ENCODE data around the gene MYO1H.

The MYO1H gene

GRCh38 chr12:109481863-109482262, 134.2 kb downstream of the MYO1H start:
- Histone ChIP-seq H3K4me1 (ENCODE audit: control insufficient read depth, insufficient read depth, low read length) (peaks cover 11% of the 10 kb centered on the region), H3K27me3 (ENCODE audit: control insufficient read depth in 1 of 2, insufficient read depth in 2 of 2, low read length in 2 of 2) (no peaks in the 10 kb centered on the region), H3K9me3 (ENCODE audit: control insufficient read depth in 2 of 2, low read length in 2 of 2) (no peaks in the 10 kb centered on the region), H3K4me3 (ENCODE audit: low read length in 2 of 2) (no peak overlapping the region), H3K9ac (ENCODE audit: low read length in 2 of 2) (no peak overlapping the region), H3K36me3 (ENCODE audit: control insufficient read depth in 2 of 2, insufficient read depth in 2 of 2, low read length in 2 of 2) (peaks cover 32 to 37% of the 10 kb centered on the region in 2 donors), H3K27ac (ENCODE audit: low read length) (no peak overlapping the region)

GRCh38 chr12:109482491-109482890, 134.8 kb downstream of the MYO1H start:
- no peaks in the 10 kb centered on the region for H3K9me3 ChIP-seq (ENCODE audit: control insufficient read depth in 2 of 2, low read length in 2 of 2)
- H3K27ac ChIP-seq (ENCODE audit: low read length): no peak overlapping the region
- H3K4me1 ChIP-seq (ENCODE audit: control insufficient read depth, insufficient read depth, low read length): peaks cover 11% of the 10 kb centered on the region
- H3K4me3 ChIP-seq (ENCODE audit: low read length in 2 of 2): no peak overlapping the region
- no peaks in the 10 kb centered on the region for H3K27me3 ChIP-seq (ENCODE audit: control insufficient read depth in 1 of 2, insufficient read depth in 2 of 2, low read length in 2 of 2)
- H3K9ac ChIP-seq (ENCODE audit: low read length in 2 of 2): no peak overlapping the region
- peaks cover 38 to 43% of the 10 kb centered on the region in 2 donors for H3K36me3 ChIP-seq (ENCODE audit: control insufficient read depth in 2 of 2, insufficient read depth in 2 of 2, low read length in 2 of 2)

GRCh38 chr12:109482894-109483293, 135.2 kb downstream of the MYO1H start:
- Histone ChIP-seq H3K36me3 (ENCODE audit: control insufficient read depth in 2 of 2, insufficient read depth in 2 of 2, low read length in 2 of 2) (peaks cover 42 to 47% of the 10 kb centered on the region in 2 donors), H3K9ac (ENCODE audit: low read length in 2 of 2) (no peak overlapping the region), H3K9me3 (ENCODE audit: control insufficient read depth in 2 of 2, low read length in 2 of 2) (no peaks in the 10 kb centered on the region), H3K27me3 (ENCODE audit: control insufficient read depth in 1 of 2, insufficient read depth in 2 of 2, low read length in 2 of 2) (no peaks in the 10 kb centered on the region), H3K4me1 (ENCODE audit: control insufficient read depth, insufficient read depth, low read length) (peaks cover 10% of the 10 kb centered on the region), H3K4me3 (ENCODE audit: low read length in 2 of 2) (no peak overlapping the region), H3K27ac (ENCODE audit: low read length) (no peak overlapping the region)

- Histone ChIP-seq H3K27me3 (ENCODE audit: control insufficient read depth in 1 of 2, insufficient read depth in 2 of 2, low read length in 2 of 2) (no peaks in the 10 kb centered on the region), H3K9me3 (ENCODE audit: control insufficient read depth in 2 of 2, low read length in 2 of 2) (no peaks in the 10 kb centered on the region), H3K4me3 (ENCODE audit: low read length in 2 of 2) (no peak overlapping the region), H3K4me1 (ENCODE audit: control insufficient read depth, insufficient read depth, low read length) (peaks cover 6% of the 10 kb centered on the region), H3K27ac (ENCODE audit: low read length) (no peak overlapping the region), H3K36me3 (ENCODE audit: control insufficient read depth in 2 of 2, insufficient read depth in 2 of 2, low read length in 2 of 2) (peaks cover 47 to 51% of the 10 kb centered on the region in 2 donors), H3K9ac (ENCODE audit: low read length in 2 of 2) (no peak overlapping the region)
Observed at GRCh38 chr12:109483346-109483745, 135.6 kb downstream of the MYO1H start.

- Histone ChIP-seq H3K36me3 (ENCODE audit: control insufficient read depth in 2 of 2, insufficient read depth in 2 of 2, low read length in 2 of 2) (peaks cover 65 to 70% of the 10 kb centered on the region in 2 donors), H3K27me3 (ENCODE audit: control insufficient read depth in 1 of 2, insufficient read depth in 2 of 2, low read length in 2 of 2) (no peaks in the 10 kb centered on the region), H3K27ac (ENCODE audit: low read length) (no peak overlapping the region), H3K4me3 (ENCODE audit: low read length in 2 of 2) (no peak overlapping the region), H3K9ac (ENCODE audit: low read length in 2 of 2) (no peak overlapping the region), H3K4me1 (ENCODE audit: control insufficient read depth, insufficient read depth, low read length) (no peaks in the 10 kb centered on the region), H3K9me3 (ENCODE audit: control insufficient read depth in 2 of 2, low read length in 2 of 2) (no peaks in the 10 kb centered on the region)
Observed at GRCh38 chr12:109485201-109485600, 137.5 kb downstream of the MYO1H start.

- Histone ChIP-seq H3K4me1 (ENCODE audit: control insufficient read depth, insufficient read depth, low read length) (no peaks in the 10 kb centered on the region), H3K9ac (ENCODE audit: low read length in 2 of 2) (no peak overlapping the region), H3K4me3 (ENCODE audit: low read length in 2 of 2) (no peak overlapping the region), H3K9me3 (ENCODE audit: control insufficient read depth in 2 of 2, low read length in 2 of 2) (no peaks in the 10 kb centered on the region), H3K27me3 (ENCODE audit: control insufficient read depth in 1 of 2, insufficient read depth in 2 of 2, low read length in 2 of 2) (no peaks in the 10 kb centered on the region), H3K36me3 (ENCODE audit: control insufficient read depth in 2 of 2, insufficient read depth in 2 of 2, low read length in 2 of 2) (peaks cover 79 to 82% of the 10 kb centered on the region in 2 donors), H3K27ac (ENCODE audit: low read length) (no peak overlapping the region)
Observed at GRCh38 chr12:109487181-109488050, 139.7 kb downstream of the MYO1H start.

GRCh38 chr12:109488051-109488665, 140.5 kb downstream of the MYO1H start:
- Histone ChIP-seq H3K27me3 (ENCODE audit: control insufficient read depth in 1 of 2, insufficient read depth in 2 of 2, low read length in 2 of 2) (no peaks in the 10 kb centered on the region), H3K9me3 (ENCODE audit: control insufficient read depth in 2 of 2, low read length in 2 of 2) (no peaks in the 10 kb centered on the region), H3K4me1 (ENCODE audit: control insufficient read depth, insufficient read depth, low read length) (no peaks in the 10 kb centered on the region), H3K4me3 (ENCODE audit: low read length in 2 of 2) (no peak overlapping the region), H3K27ac (ENCODE audit: low read length) (no peak overlapping the region), H3K36me3 (ENCODE audit: control insufficient read depth in 2 of 2, insufficient read depth in 2 of 2, low read length in 2 of 2) (peaks cover 82 to 85% of the 10 kb centered on the region in 2 donors), H3K9ac (ENCODE audit: low read length in 2 of 2) (no peak overlapping the region)

GRCh38 chr12:109489016-109489954, 141.6 kb downstream of the MYO1H start:
- Histone ChIP-seq H3K27ac (ENCODE audit: low read length) (no peak overlapping the region), H3K9me3 (ENCODE audit: control insufficient read depth in 2 of 2, low read length in 2 of 2) (no peaks in the 10 kb centered on the region), H3K27me3 (ENCODE audit: control insufficient read depth in 1 of 2, insufficient read depth in 2 of 2, low read length in 2 of 2) (no peaks in the 10 kb centered on the region), H3K4me1 (ENCODE audit: control insufficient read depth, insufficient read depth, low read length) (no peaks in the 10 kb centered on the region), H3K36me3 (ENCODE audit: control insufficient read depth in 2 of 2, insufficient read depth in 2 of 2, low read length in 2 of 2) (peaks cover 80 to 85% of the 10 kb centered on the region in 2 donors), H3K4me3 (ENCODE audit: low read length in 2 of 2) (no peak overlapping the region), H3K9ac (ENCODE audit: low read length in 2 of 2) (no peak overlapping the region)

GRCh38 chr12:109489955-109490565, 142.4 kb downstream of the MYO1H start:
- Histone ChIP-seq H3K36me3 (ENCODE audit: control insufficient read depth in 2 of 2, insufficient read depth in 2 of 2, low read length in 2 of 2) (peaks cover 77 to 89% of the 10 kb centered on the region in 2 donors), H3K27ac (ENCODE audit: low read length) (no peak overlapping the region), H3K9me3 (ENCODE audit: control insufficient read depth in 2 of 2, low read length in 2 of 2) (no peaks in the 10 kb centered on the region), H3K4me1 (ENCODE audit: control insufficient read depth, insufficient read depth, low read length) (no peaks in the 10 kb centered on the region), H3K27me3 (ENCODE audit: control insufficient read depth in 1 of 2, insufficient read depth in 2 of 2, low read length in 2 of 2) (no peaks in the 10 kb centered on the region), H3K4me3 (ENCODE audit: low read length in 2 of 2) (no peak overlapping the region), H3K9ac (ENCODE audit: low read length in 2 of 2) (no peak overlapping the region)

GRCh38 chr12:109491671-109492070, 144.0 kb downstream of the MYO1H start:
- no peak overlapping the region for H3K9ac ChIP-seq (ENCODE audit: low read length in 2 of 2)

More at GRCh38 chr12:109491671-109492070, 144.0 kb downstream of the MYO1H start:
- Histone ChIP-seq H3K4me3 (ENCODE audit: low read length in 2 of 2) (no peak overlapping the region), H3K4me1 (ENCODE audit: control insufficient read depth, insufficient read depth, low read length) (no peaks in the 10 kb centered on the region), H3K36me3 (ENCODE audit: control insufficient read depth in 2 of 2, insufficient read depth in 2 of 2, low read length in 2 of 2) (peaks cover 65 to 77% of the 10 kb centered on the region in 2 donors), H3K9me3 (ENCODE audit: control insufficient read depth in 2 of 2, low read length in 2 of 2) (no peaks in the 10 kb centered on the region), H3K27ac (ENCODE audit: low read length) (no peak overlapping the region), H3K27me3 (ENCODE audit: control insufficient read depth in 1 of 2, insufficient read depth in 2 of 2, low read length in 2 of 2) (no peaks in the 10 kb centered on the region)

Measured in stomach smooth muscle (tissue), 2 donors.